AG08396 (cell line): ENCODE data around the gene SH3GL3.

Source experiments
- DNase-seq: peaks from one replicate; pipeline ENCODE4 v3.0.0; 2012; ENCODE audit warnings: low spot score, mixed read lengths

Gene SH3GL3

DNA sequence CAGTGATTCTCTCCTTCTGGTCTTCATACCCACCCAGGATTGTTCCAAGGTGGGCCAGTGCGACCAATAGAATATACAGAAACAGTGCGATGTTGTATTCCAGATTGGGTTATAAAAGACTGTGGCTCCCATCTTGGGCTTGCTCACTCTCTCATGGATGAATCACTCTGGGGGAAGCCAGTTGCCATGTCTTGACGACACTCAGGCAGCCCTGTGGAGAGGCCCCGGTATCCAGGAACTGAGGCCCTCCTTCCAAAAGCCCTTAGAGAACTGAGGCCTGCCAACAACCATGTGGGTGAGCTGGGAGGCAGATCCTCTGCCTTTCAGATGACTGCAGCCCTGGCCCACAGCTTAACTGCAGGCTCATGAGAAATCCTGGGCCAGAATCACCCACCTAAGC lies 57.2 kb downstream of the SH3GL3 start:
- no peak for DNase-seq

DNA sequence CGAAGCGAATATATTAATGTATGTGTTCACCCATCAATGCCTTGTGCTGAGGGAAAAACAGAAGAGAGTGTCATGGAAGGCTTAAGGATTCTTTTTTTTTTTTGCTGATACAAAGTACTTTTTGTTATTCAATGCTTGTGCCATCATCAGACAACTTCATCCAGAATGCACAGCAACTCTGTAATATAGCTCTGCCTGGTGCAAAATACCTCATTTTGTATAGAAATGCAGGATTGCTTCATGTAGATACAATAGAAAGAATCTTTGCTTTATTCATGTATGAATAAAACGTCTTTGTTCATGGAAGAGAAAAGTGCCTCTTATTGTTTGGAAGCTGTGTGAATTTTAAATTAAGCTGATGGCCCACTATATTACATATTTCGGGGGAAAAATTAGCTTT lies 62.9 kb downstream of the SH3GL3 start:
- DNase-seq, result no peak

DNA sequence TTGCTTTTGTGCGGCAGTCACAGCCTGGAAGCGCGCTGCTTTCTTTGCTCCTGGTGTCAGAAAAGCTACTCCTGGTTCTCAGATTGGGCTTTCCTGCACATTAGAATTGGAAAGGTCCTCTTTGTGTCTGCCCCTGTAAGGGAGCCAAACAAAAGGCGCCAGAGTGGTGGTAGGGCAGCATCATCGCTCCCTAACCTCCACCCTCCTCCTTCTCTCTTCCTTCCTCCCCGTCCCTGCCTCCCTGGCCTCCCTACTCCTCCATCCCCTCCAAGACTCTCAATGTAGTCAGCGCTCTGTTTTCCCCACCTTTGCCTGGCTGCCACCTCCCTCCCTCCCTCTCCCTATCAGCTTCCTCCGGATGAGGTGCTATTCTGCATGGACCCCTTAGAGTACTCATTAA lies 65.3 kb downstream of the SH3GL3 start:
- no peak for DNase-seq

GRCh38 chr15:83514584-83514983 lies 67.4 kb downstream of the SH3GL3 start:
- DNase-seq, result no peak

GRCh38 chr15:83515164-83515563 lies 68.0 kb downstream of the SH3GL3 start:
- no peak for DNase-seq

- DNase-seq, result peak; percentile 11
Observed at GRCh38 chr15:83516935-83517334, 69.8 kb downstream of the SH3GL3 start.

DNA sequence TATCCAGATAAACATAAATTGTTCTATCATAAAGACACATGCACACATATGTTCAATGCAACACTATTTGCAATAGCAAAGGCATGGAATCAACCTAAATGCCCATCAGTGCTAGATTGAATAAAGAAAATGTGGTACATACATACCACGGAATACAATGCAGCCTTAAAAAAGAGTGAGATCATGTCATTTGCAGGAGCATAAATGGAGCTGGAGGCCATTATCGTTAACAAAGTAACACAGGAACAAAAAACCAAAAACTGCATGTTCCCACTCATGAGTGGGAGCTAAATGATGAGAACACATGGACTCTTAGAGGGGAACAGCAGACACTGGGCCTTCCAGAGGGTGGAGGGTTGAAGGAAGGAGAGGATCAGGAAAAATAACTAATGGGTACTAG lies 79.2 kb downstream of the SH3GL3 start:
- DNase-seq, result no peak

DNA sequence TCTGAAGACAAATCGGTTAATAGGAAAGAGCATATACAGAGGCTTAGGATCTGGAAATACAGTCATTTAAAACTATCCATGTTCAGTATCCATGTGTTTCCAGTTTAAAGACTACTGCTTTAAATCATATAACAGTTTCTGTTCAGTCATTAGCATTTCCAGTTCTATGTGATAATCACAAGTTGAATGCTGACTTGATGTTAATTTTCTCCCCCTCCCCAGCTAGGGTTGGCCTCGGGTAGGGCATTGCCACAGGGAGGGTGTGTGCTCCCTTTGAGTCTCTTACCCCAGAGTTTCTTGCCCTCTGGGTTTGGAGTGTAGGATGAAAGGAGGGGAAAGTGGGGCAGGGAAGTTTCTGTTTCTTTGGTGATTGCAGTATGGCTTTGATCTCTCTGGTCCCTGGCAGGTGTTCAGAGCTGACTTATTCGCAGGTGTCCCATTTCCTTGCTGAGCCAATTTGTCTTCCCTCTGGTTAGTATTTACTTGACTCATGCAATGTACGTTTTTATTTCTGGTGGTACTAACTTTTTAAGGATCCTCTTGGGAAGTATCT lies 86.3 kb downstream of the SH3GL3 start:
- no peak for DNase-seq

- DNase-seq, result no peak
Observed at GRCh38 chr15:83537606-83538005, 90.5 kb downstream of the SH3GL3 start.

DNA sequence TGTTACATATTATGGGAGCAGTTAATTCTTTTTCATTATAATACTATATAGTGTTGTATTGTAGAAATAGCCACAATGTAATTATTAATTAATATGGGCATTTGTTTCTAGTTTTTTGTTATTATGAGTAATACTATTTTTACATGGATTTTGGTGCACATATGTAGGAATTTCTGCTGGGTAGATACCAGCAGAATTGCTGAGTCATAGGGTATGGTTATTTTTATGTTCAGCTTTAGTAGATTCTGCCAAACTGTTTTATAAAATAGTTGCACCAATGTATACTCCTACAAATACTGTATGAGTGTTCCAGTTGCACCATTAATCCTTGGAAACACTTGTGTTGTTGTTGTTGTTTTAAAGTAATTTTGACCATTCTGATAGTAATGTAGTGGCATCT lies 91.5 kb downstream of the SH3GL3 start:
- no peak for DNase-seq

DNA sequence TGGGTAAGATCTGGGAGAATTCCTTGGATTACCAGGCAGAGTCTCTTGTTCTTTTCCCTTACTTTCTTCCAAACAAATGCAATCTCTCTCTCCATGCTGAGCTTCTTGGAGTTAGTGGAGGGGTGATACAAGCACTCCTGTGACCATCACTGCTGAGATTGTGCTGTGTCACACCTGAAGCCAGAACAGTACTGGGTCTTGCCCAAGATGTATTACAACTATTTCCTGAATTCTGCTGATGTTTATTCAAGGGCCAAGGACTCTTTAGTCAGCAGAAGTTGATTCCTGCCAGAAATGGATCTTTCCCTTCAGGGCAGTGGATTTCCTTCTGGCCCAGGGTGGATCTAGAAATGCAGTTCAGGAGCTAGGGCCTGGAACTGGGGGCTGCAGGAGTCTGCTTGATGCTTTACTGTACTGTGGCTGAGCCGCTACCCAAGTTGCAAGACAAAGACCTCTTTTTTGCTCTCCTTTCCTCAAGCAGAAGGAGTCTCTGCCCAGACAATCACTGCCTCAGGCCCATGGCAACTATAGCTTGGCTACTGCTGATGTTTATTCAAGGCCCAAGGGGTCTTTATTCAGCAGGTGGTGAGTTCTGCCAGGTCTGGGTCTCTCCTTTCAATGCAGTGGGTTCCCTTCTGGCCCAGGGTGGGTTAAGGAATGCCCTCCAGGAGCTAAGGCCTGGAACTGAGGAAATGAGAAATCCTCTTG lies 98.8 kb downstream of the SH3GL3 start:
- DNase-seq, result no peak

- no peak for DNase-seq
Observed at GRCh38 chr15:83546512-83546888, 99.4 kb downstream of the SH3GL3 start.

- DNase-seq, result no peak
Observed at GRCh38 chr15:83547168-83547567, 100.0 kb downstream of the SH3GL3 start.

- no peak for DNase-seq
Observed at GRCh38 chr15:83549623-83550022, 102.5 kb downstream of the SH3GL3 start.

DNA sequence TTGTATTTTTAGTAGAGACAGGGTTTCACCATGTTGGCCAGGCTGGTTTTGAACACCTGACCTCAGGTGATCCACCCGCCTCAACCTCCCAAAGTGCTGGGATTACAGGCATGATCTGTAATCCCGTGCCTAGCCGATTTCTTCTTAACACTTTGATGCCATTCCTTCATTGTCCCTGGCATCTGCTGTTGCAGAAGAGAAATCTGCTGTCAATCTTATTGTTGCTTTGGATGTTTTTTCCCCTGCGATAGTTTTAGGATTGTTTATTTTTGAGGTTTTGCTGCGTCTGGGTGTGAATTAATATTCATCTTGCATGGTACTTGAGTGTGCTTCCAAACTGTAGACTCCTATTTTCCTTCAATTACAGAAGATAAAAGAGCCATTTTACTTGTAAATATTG lies 107.4 kb downstream of the SH3GL3 start:
- no peak for DNase-seq

DNA sequence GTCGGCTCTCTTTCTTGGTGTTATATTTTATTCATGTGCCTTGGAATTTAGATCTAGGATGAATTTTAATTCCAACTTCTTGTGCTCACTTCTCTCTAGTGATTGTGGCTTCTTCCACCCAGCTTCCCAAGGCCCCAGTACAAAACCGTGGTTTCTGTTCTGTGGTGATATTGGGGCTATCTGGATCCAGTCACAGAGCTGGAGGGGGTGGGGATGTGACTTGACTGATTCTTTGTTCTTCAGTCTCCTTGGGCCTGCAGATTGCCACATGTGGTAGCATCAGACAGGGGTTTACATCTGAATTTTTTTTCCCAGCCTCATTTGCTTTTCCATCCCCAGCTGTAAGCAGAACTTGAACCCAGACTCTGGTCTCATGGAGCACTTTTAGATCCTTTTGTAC lies 108.2 kb downstream of the SH3GL3 start:
- no peak for DNase-seq

- DNase-seq, result no peak
Observed at GRCh38 chr15:83556068-83556467, 108.9 kb downstream of the SH3GL3 start.

DNA sequence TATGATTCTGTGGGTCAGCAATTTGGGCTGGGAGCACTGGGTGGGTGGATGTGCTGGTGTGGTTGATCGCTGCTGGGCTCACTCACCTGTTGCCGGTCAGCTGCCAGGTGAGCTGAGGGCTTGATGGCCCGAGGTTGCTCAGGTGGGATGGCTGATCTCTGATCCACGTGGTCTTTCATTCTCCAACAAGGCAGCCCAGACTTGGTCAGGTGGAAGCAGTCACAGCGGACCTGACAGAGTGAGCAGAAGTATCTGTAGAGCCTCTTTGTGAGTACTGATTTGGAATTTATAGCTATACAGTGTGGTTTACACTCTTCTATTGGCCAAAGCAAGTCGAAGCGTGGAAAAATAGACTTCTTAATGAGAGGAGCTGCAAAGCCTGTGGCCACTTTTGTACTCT lies 109.6 kb downstream of the SH3GL3 start:
- DNase-seq, result no peak

DNA sequence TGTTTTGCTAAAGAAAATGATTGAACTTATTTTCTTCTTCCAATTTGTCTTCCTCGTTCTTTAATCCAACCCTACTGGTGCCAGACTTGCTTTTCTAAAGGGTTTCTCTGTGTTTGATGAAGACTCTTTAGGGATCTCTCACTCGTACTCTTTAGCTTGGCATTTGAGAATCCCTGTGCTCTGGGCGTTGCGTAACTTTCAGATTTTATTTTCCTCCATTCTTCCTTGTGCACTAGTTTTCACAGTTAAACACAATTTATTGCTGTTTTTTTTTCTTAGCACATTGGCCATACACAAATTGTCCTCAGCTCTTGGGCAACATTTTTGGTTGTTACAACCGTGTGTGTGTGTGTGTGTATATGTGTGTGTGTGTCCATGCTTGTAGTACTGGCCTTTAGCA lies 111.0 kb downstream of the SH3GL3 start:
- no peak for DNase-seq

GRCh38 chr15:83559310-83559966 lies 112.3 kb downstream of the SH3GL3 start:
- peak; percentile 71 for DNase-seq

- no peak for DNase-seq
Observed at GRCh38 chr15:83561661-83562060, 114.5 kb downstream of the SH3GL3 start.

DNA sequence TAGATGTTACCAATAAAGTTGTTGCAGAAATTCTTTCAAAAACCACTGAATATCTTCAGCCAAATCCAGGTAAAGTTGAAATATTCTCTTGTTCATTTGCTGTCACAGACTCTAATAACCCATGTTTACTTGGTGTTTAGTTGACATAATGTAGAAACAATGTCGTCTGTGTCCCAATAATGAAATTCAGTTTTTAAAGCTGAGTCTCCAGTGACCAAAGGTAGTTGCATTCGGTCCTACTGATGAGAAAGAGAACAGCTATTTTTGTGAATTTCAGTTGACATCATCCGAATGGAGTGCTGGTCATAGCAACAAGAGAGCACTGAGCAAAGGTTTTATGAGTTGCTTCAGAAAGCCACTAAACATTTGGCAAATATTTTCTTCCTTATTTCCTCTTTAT lies 118.0 kb downstream of the SH3GL3 start:
- DNase-seq, result no peak

DNA sequence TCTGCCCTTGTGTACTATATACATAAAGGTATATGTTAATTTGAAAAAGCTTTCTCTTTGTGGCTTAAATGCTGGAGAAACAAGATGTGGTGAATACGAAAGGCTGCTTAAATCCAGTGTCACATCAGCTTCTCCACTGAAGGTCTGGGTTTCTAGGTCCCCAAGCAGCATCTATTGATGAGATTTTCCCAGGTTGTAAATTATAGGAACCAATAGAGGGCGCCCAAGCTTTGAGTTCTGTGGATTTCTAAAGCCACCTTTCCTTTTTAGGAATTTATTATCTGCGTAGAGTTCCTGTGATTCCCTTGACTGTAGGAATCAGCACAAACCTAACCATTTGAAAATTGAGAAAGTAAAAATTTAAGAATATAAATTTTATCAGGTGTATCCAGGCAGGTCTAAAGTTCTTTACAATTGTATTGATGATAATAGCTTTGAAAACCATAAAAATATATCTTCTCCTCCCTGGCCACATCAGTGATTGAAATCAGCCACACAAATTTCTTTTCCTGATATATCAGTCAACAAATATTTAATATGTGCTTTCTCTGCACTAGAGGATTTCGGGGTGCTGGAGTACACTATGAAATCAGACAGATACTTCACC lies 118.5 kb downstream of the SH3GL3 start:
- DNase-seq, result peak; percentile 33
